Hippocampal formation (tissue), 2 donors: ENCODE measurements around the gene TNFRSF25.
A peak's percentile ranks its signal among the peaks of the same experiment; 100 is the strongest.

Source experiments
- DNase-seq, 2 donors: peaks; one replicate each; lab custom pipeline; 2025; lab: John Stamatoyannopoulos, UW

The TNFRSF25 gene

GRCh38 chr1:6466023-6466422 is at the start of gene TNFRSF25:
Gene TNFRSF25, minus strand, starts transcription at chr1:6466173. Its CDS starts 66 bp downstream, at chr1:6466107.
- DNase-seq = no peak

GRCh38 chr1:6515771-6516170 is 49.8 kb upstream of the TNFRSF25 start:
- DNase-seq = no peak

- DNase-seq = no peak
These were observed 47.4 kb upstream of the TNFRSF25 start for GRCh38 chr1:6513320-6513801.

- no peak for DNase-seq
These were observed 46.9 kb upstream of the TNFRSF25 start for GRCh38 chr1:6512908-6513280.

GRCh38 chr1:6512245-6512907 is 46.4 kb upstream of the TNFRSF25 start:
- no peak for DNase-seq

- no peak for DNase-seq
These were observed 45.7 kb upstream of the TNFRSF25 start for GRCh38 chr1:6511561-6512244.

GRCh38 chr1:6511056-6511455 is 45.1 kb upstream of the TNFRSF25 start:
- no peak for DNase-seq

- DNase-seq = no peak
These were observed 44.5 kb upstream of the TNFRSF25 start for GRCh38 chr1:6510493-6510892.

- no peak for DNase-seq
These were observed 43.9 kb upstream of the TNFRSF25 start for GRCh38 chr1:6509919-6510291.

GRCh38 chr1:6509220-6509918 is 43.4 kb upstream of the TNFRSF25 start:
- no peak for DNase-seq

GRCh38 chr1:6508816-6509189 is 42.8 kb upstream of the TNFRSF25 start:
- no peak for DNase-seq

- no peak for DNase-seq
These were observed 42.3 kb upstream of the TNFRSF25 start for GRCh38 chr1:6508154-6508815.

- DNase-seq = no peak
These were observed 41.5 kb upstream of the TNFRSF25 start for GRCh38 chr1:6507461-6507911.

GRCh38 chr1:6507037-6507428 is 41.1 kb upstream of the TNFRSF25 start:
- DNase-seq = peak in 1 of 2 donors; percentile 27

GRCh38 chr1:6506210-6507036 is 40.5 kb upstream of the TNFRSF25 start:
- DNase-seq = no peak

GRCh38 chr1:6505367-6506209 is 39.6 kb upstream of the TNFRSF25 start:
- DNase-seq = no peak

- DNase-seq = no peak
These were observed 38.9 kb upstream of the TNFRSF25 start for GRCh38 chr1:6504887-6505286.

GRCh38 chr1:6503884-6504602 is 38.1 kb upstream of the TNFRSF25 start:
- DNase-seq = no peak

- DNase-seq = no peak
These were observed 36.3 kb upstream of the TNFRSF25 start for GRCh38 chr1:6502000-6502891.
